PC-9 (cell line): ENCODE results near the gene VEZT. TPM values are rescaled to one million over a fixed set of nuclear protein-coding genes. Genes with fewer than 3 reads are reported as not detected.

Source experiments
- BruUV-seq: library from RNA; stranded (reverse); fragments of 400-500 nt; replicated peaks from 2 replicates; lab custom pipeline; 2021; lab: Mats Ljungman, UMichigan
- CTCF ChIA-PET: fragments of 300-600 bp; sonication (Branson Sonifier 250); formaldehyde crosslinking; loops from one replicate; lab custom pipeline; 2022; ENCODE audit warnings: antibody characterized with exemption; lab: Charles Lee
- POLR2A ChIA-PET: fragments of 300-600 bp; sonication (Branson Sonifier 250); formaldehyde crosslinking; loops from one replicate; lab custom pipeline; 2022; ENCODE audit warnings: antibody characterized with exemption; ENCODE audit not compliant: unreplicated experiment; lab: Charles Lee
- DNase-seq, 2 experiments: peaks; one replicate each; pipeline versions ENCODE4 v3.0.0 to v3.0.0-alpha.2; 2015 to 2022; ENCODE audit warnings: mixed read lengths in 1 of 2
- H2AFZ ChIP-seq: fragments of 200-600 bp; sonication (generic); 2 replicates; pipeline ENCODE4 v1.8.1; 2017; ENCODE audit warnings: antibody characterized with exemption
- H3F3A ChIP-seq: fragments of 200-600 bp; sonication (generic); 2 replicates; pipeline ENCODE4 v1.8.1; 2017; ENCODE audit warnings: antibody characterized with exemption, mild to moderate bottlenecking, low read depth; ENCODE audit not compliant: insufficient read depth
- H3K27ac ChIP-seq: fragments of 200-600 bp; sonication (generic); 2 replicates; pipeline ENCODE4 v1.6.1; 2016; ENCODE audit warnings: mixed run types
- H3K27me3 ChIP-seq: fragments of 200-600 bp; sonication (generic); 2 replicates; pipeline ENCODE4 v1.6.1; 2016; ENCODE audit warnings: low read depth, mixed run types; ENCODE audit not compliant: insufficient read depth
- H3K36me3 ChIP-seq: fragments of 200-600 bp; sonication (generic); 2 replicates; pipeline ENCODE4 v1.6.1; 2016; ENCODE audit warnings: low read depth, mixed run types
- H3K4me1 ChIP-seq: fragments of 200-600 bp; sonication (generic); replicated peaks from 2 replicates; pipeline ENCODE4 v1.6.1; 2016; ENCODE audit warnings: mixed run types; ENCODE audit not compliant: insufficient read depth
- H3K4me2 ChIP-seq: fragments of 200-600 bp; sonication (generic); 2 replicates; pipeline ENCODE4 v1.6.1; 2017; ENCODE audit warnings: mixed run types
- H3K4me3 ChIP-seq: fragments of 200-600 bp; sonication (generic); 2 replicates; pipeline ENCODE4 v1.6.1; 2016; ENCODE audit warnings: mixed run types
- H3K79me2 ChIP-seq: fragments of 200-600 bp; sonication (generic); 2 replicates; pipeline ENCODE4 v1.6.1; 2017; ENCODE audit warnings: low read depth, mixed run types
- H3K9me2 ChIP-seq: fragments of 200-600 bp; sonication (generic); 2 replicates; pipeline ENCODE4 v1.8.1; 2017; ENCODE audit warnings: mild to moderate bottlenecking; ENCODE audit not compliant: insufficient read depth
- H3K9me3 ChIP-seq: fragments of 200-600 bp; sonication (generic); 2 replicates; pipeline ENCODE4 v1.8.1; 2016; ENCODE audit warnings: low read depth; ENCODE audit not compliant: insufficient read depth
- H4K20me1 ChIP-seq: fragments of 200-600 bp; sonication (generic); 2 replicates; pipeline ENCODE4 v1.8.1; 2017; ENCODE audit not compliant: insufficient read depth
- EZH2 ChIP-seq: fragments of 200-600 bp; sonication (generic); IDR thresholded peaks from 2 replicates; pipeline ENCODE4 v1.8.0; 2017; ENCODE audit warnings: antibody characterized with exemption, low read depth
- intact Hi-C: fragments of 100-400 bp; cut with micrococcal nuclease; formaldehyde crosslinking; loops from one replicate; pipeline ENCODE4 v1.10.0; 2022; ENCODE audit not compliant: unreplicated experiment
- total RNA-seq: library from RNA; stranded (reverse); gene quantifications from 2 replicates; pipeline ENCODE4 v1.2.3, GENCODE V29; 2021
- TF ChIP-seq, protein P1 (sequence below): fragments of 200-600 bp; sonication (generic); conservative IDR thresholded peaks from 2 replicates; pipeline ENCODE4 v1.6.1; 2017; ENCODE audit warnings: mixed run types, antibody characterized with exemption, mild to moderate bottlenecking, moderate library complexity

VEZT gene
- total RNA-seq, 1 experiment from 2014 or later = 46.8 TPM

DNA sequence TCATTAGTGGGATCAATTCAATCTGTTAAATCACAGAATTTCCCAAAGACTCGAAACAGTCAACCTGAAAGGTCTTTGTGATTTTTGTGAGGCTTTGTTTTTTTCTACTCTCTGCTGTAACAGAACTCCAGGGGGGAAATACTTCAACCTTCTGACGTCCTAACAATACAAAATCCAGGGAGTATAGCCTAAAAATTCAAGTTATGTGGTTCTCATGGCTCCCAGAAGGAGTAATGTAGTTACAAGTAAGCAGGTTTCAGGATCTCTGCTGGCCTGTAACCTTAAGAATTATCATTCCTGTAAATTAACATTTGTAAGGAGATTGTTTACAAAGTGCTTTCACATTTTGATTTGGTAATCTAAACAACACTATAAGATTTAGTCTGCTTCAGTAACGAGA is 39.9 kb downstream of the VEZT start:
- intact Hi-C loops = no loop called here
- H3K4me3 ChIP-seq = no peak overlapping the region
- no peak overlapping the region for H2AFZ ChIP-seq
- H3K27me3 ChIP-seq = no peaks in the 10 kb centered on the region
- no peaks in the 10 kb centered on the region for H3K9me2 ChIP-seq
- H4K20me1 ChIP-seq = no peaks in the 10 kb centered on the region; the same call in 1 of the 2 replicates
- ChIA-PET CTCF (no interaction called here), POLR2A (no interaction called here)
- H3K79me2 ChIP-seq = peaks cover 5% of the 10 kb centered on the region
- H3K4me1 ChIP-seq = no peaks in the 10 kb centered on the region
- BruUV-seq = no TSS peak
- TF ChIP-seq, protein P1, sequence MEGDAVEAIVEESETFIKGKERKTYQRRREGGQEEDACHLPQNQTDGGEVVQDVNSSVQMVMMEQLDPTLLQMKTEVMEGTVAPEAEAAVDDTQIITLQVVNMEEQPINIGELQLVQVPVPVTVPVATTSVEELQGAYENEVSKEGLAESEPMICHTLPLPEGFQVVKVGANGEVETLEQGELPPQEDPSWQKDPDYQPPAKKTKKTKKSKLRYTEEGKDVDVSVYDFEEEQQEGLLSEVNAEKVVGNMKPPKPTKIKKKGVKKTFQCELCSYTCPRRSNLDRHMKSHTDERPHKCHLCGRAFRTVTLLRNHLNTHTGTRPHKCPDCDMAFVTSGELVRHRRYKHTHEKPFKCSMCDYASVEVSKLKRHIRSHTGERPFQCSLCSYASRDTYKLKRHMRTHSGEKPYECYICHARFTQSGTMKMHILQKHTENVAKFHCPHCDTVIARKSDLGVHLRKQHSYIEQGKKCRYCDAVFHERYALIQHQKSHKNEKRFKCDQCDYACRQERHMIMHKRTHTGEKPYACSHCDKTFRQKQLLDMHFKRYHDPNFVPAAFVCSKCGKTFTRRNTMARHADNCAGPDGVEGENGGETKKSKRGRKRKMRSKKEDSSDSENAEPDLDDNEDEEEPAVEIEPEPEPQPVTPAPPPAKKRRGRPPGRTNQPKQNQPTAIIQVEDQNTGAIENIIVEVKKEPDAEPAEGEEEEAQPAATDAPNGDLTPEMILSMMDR = no peak
- TF ChIP-seq EZH2 = no peak
- H3K4me2 ChIP-seq = no peak overlapping the region
- H3K36me3 ChIP-seq = peaks cover 27% of the 10 kb centered on the region
- H3K27ac ChIP-seq = no peak overlapping the region
- DNase-seq = no peak
- no peaks in the 10 kb centered on the region for H3K9me3 ChIP-seq
- no peaks in the 10 kb centered on the region; the same call in 1 of the 2 replicates for H3F3A ChIP-seq

DNA sequence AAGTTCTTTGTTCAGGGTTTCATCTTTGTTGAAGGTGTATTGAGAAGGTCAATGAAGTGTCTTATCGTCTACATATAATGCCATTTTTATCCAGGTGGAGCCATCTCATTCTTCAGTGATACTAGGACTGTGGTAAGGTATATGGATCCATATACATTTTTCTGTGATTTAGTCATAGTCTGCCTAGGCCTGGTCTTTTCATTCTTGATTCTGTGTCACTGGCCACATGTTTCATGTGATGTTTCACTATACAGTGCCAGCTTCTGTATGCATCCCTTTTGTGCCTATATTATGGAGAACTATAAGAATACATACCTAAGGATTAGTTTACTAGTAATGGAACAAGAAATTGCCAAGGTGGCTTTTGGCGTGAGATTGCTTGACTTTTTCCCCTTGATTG is 40.5 kb downstream of the VEZT start:
- Histone ChIP-seq H3K36me3 (peaks cover 33% of the 10 kb centered on the region), H3K79me2 (peaks cover 5% of the 10 kb centered on the region), H3K9me3 (no peaks in the 10 kb centered on the region), H3K4me3 (no peak overlapping the region), H3K9me2 (no peaks in the 10 kb centered on the region), H3K4me2 (no peak overlapping the region), H3K27me3 (no peaks in the 10 kb centered on the region), H3K27ac (no peak overlapping the region), H3F3A (no peaks in the 10 kb centered on the region; the same call in 1 of the 2 replicates), H3K4me1 (no peaks in the 10 kb centered on the region), H4K20me1 (no peaks in the 10 kb centered on the region; the same call in 1 of the 2 replicates), H2AFZ (no peak overlapping the region)
- POLR2A ChIA-PET = no interaction called here
- BruUV-seq = no TSS peak
- no peak for TF ChIP-seq EZH2
- TF ChIP-seq, protein P1 = no peak
- intact Hi-C loops = no loop called here
- CTCF ChIA-PET = no interaction called here
- DNase-seq = no peak

DNA sequence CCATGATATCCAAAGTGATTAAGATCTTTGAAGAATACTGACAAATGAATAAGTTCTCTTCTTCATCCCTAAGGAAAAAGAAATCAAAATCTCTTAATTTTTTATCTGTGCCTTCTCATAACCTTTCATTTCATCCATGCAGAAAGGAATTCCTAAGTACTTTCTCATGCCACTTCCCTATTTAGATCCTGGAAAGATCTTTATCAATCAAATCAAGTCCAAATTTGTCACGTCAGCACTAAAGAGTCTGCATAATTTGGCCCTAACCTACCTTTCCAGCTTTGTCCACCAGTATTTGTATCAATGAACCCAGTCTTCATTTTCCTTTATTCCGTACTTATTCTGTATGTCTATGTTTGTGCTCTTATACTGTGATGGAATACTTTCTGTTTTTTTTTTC is 41.2 kb downstream of the VEZT start:
- H2AFZ ChIP-seq = no peak overlapping the region
- POLR2A ChIA-PET = interaction anchor here (0.7 kb wide), 1 partner anchor 360 kb away, joined by 4 read pairs; no protein-coding TSS in a partner anchor
- H3K4me3 ChIP-seq = no peak overlapping the region
- no peaks in the 10 kb centered on the region for H3K9me2 ChIP-seq
- BruUV-seq = no TSS peak
- intact Hi-C loops = no loop called here
- H3F3A ChIP-seq = no peaks in the 10 kb centered on the region; the same call in 1 of the 2 replicates
- no peak overlapping the region for H3K4me2 ChIP-seq
- no peak overlapping the region for H3K27ac ChIP-seq
- peaks cover 5% of the 10 kb centered on the region for H3K79me2 ChIP-seq
- CTCF ChIA-PET = no interaction called here
- no peaks in the 10 kb centered on the region for H3K4me1 ChIP-seq
- no peaks in the 10 kb centered on the region; the same call in 1 of the 2 replicates for H4K20me1 ChIP-seq
- no peak for DNase-seq
- H3K27me3 ChIP-seq = no peaks in the 10 kb centered on the region
- no peak for TF ChIP-seq EZH2
- TF ChIP-seq, protein P1 = no peak
- H3K9me3 ChIP-seq = no peaks in the 10 kb centered on the region
- H3K36me3 ChIP-seq = peaks cover 36% of the 10 kb centered on the region
